Femur (tissue), 1 donor: ENCODE results near the gene NMRK2.
"Not testable (repeated sequence)": the region's sequence is repeated elsewhere in the genome, so short reads cannot be mapped to it uniquely, and the experiment has no call there.

Experiments
- DNase-seq: peaks from one replicate; pipeline ENCODE4 v3.0.0-alpha.2; 2017

NMRK2 gene

DNA sequence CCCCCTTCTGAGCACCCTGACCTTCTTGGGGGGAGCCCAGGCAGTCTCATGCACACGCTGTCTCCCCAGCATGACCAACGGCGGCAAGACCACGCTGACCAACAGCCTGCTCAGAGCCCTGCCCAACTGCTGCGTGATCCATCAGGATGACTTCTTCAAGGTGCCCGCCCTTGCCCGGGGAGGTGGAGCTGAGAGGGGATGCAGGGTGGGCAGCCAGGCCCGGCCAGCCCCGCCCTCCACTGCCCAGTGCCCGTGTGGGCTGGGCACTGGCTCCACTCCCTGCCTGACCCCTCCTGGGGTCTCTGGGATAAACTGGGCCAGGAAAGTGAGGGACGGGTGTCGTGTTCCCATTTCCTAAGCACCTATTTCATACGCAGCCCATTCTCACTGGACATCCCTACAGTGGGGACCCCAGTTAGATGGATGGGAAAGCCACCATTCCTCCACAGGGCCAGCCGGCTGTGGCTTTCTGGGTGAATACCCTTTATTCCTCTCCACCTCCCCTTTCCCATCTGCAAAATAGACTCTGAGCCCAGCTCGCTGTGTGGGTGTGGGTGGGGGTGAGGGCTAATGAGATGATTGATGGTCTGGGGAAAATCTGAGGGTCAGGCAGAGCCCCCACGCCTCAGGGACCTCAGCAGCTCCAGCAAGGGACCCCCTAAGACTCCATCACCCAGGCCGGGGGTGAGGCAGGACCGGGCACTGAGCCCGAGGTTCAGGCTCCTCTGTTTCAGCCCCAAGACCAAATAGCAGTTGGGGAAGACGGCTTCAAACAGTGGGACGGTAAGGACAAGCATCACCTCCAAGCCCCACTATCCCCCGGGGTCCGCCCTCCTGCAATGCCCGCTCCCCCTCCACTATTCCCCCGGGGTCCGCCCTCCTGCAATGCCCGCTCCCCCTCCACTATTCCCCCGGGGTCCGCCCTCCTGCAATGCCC is 3.9 kb downstream of the NMRK2 start:
- DNase-seq = no peak

DNA sequence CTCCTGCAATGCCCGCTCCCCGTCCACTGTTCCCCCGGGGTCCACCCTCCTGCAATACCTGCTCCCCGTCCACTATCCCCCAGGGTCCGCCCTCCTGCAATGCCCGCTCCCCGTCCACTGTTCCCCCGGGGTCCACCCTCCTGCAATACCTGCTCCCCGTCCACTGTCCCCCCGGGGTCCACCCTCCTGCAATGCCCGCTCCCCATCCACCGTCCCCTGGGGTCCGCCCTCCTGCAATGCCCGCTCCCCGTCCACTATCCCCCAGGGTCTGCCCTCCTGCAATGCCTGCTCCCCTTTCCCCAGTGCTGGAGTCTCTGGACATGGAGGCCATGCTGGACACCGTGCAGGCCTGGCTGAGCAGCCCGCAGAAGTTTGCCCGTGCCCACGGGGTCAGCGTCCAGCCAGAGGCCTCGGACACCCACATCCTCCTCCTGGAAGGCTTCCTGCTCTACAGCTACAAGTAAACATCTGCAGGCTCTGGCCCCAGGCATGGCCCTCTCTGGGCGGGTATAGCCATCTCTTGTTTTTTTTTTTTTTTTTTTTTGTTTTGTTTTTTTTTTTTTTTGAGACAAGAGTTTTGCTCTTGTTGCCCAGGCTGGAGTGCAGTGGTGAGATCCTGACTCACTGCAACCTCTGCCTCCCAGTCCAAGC is 5.6 kb downstream of the NMRK2 start:
- not testable (repeated sequence) for DNase-seq

- DNase-seq = no peak
Measured at GRCh38 chr19:3942790-3943409, 10.0 kb downstream of the NMRK2 start.

GRCh38 chr19:3944018-3944721 is 11.3 kb downstream of the NMRK2 start:
- DNase-seq = no peak

DNA sequence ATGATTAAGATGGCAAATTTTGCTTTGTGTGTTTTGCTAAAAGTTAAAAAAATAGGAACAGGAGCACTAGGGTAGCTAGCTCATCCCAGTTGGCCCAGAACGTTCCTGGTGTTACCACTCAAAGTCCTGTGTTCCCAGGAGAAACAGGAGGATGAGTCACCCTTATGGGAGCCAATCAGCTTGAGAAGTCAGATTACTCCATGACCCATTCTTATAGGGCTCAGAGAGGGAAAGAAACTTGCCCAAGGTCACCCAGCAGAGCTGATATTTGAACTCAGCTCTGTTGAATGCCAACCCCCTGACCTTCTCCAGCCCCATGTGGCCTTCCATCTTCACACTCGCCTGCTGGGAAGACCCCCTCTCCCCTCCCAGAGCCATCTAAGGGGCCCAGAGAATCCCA is 13.0 kb downstream of the NMRK2 start:
- no peak for DNase-seq

- DNase-seq = not testable (repeated sequence)
Measured at GRCh38 chr19:3947316-3947933, 14.6 kb downstream of the NMRK2 start.

DNA sequence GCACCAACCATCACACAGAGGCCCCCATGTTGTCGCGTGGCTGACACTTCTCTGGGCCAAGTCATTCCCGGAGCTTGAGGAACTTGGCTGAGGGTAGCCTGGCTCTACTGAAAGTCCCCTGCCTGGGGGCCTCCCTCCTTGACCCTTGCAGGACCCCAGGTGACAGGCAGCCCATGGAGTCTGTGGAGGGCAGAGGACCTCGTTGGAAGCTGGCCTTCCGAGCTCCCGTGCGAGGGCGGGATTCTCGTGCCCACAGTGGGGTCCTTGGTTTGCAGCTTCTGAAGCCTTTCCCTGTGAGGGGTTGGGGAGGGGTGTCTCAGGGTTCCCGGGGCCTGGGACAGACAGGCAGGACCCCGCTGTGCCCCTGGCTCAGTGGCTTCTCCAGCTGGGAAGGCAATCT is 16.4 kb downstream of the NMRK2 start:
- no peak for DNase-seq

DNA sequence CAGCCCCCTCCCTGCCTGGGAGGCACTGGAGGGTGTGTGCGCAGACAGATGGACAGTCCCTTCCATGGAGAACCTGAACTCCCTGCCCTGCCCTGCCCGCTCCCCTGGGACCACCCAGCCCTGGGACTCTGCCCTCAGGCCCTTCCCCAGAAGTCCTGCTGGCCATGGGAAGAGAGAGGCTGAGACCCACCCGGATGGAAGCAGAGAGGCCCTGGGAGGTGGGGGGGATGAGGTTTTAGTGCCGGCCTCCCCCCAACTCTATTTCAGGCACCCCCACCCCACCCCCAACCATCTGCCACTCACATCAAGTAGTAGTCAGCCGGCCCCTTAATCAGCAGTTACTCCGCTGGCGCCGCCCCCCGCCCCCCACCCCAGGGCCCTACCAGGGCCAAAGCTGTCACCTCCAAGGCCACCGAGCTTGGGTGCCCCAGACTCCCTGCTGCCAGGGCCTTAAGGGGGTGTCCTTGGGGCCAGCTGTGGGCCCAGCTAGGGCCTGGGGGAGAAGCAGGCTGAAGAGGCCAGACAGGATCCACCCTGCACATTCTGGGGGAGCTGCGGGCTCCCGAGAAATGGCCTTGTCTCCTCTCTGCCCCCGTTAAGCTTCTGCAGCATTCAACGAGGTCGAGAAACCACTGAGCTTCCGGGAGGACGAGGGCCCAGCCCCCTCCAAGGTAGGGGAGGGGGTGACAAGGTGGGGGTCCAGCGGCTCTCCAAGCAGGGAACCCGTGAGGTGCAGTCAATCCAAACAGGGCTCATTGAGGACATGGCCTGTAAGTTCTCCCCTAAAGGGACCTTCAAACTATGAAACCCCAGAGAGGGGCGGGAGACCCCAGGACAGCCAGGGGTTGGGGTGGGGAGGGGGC is 17.4 kb downstream of the NMRK2 start:
- no peak for DNase-seq

- peak; percentile 75 for DNase-seq
Measured at GRCh38 chr19:3950871-3951861, 18.3 kb downstream of the NMRK2 start.

DNA sequence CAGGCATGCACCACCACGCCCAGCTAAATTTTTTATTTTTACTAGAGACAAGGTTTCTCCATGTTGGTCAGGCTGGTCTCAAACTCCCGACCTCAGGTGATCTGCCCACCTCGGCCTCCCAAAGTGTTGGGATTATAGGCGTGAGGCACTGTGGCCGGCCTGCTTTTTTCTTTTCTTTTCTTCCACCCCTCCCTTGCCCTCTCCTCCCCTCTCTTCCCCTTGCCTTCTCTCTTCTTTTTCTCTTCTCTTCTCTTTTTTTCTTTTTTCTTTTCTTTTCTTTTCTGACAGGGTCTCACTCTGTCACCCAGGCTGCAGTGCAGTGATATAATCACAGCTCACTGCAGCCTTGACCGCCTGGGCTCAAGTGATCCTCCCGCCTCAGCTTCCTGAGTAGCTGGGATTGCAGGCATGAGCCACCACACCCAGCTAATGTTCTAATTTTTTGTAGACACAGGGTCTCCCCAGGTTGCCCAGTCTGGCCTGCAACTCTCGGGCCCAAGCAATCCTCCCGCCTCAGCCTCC is 19.9 kb downstream of the NMRK2 start:
- not testable (repeated sequence) for DNase-seq

DNA sequence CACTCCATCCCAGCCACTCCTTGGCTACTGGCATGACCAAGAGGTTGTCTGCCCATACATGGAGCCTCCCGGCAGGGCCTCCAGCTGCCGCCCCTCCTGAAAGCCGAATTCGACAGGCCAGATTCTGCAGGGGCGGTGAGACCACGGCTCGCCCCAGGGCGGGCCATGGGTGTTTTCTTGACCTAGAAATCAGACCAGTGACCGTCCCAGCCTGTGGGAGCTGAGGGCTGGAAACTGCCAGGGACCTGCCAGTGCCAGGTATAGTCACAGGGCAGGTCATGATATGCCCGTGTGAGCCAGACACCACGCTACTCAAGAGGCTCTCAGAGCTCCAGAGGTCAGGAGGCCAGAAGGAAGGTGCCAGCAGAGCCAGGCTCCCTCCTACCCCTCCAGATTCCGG is 21.2 kb downstream of the NMRK2 start:
- no peak for DNase-seq

DNA sequence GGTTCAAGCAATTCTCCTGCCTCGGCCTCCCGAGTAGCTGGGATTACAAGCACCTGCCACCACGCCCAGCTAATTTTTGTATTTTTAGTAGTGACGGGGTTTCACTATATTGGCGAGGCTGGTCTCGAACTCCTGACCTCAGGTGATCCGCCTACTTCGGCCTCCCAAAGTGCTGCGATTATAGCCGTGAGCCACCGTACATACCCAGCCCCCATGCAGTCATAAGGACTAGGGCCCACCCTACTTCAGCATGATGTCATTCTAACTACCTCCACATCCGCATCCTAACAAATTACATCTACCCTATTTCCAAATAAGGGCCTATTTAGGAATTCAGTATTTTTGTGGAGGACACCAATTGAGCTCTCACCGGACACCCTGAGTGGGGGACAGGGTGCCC is 22.4 kb downstream of the NMRK2 start:
- not testable (repeated sequence) for DNase-seq

DNA sequence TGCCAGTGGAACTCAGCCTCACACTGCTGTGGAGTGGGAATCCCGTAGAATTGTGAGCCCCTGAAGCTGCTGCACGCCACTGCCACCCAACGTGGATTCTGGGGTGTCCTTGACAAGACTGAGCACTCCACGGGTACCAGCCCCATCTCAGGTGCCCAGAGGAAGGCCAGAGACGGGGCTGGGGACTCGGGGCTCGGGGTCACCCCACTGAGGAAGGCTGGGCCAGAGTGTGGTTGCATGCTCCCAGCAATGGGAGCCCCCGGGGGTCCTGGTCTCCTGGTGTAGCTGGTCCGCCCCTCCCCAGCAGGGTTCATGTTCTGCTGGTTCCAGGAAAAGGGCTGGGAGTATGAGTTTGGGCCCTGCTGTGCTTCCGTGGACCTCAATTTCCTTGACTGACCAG is 22.8 kb downstream of the NMRK2 start:
- no peak for DNase-seq

GRCh38 chr19:3958836-3959765 is 26.2 kb downstream of the NMRK2 start:
- no peak for DNase-seq

GRCh38 chr19:3959766-3960131 is 26.9 kb downstream of the NMRK2 start:
- DNase-seq = no peak

- no peak for DNase-seq
Measured at GRCh38 chr19:3961007-3961406, 28.1 kb downstream of the NMRK2 start.

DNA sequence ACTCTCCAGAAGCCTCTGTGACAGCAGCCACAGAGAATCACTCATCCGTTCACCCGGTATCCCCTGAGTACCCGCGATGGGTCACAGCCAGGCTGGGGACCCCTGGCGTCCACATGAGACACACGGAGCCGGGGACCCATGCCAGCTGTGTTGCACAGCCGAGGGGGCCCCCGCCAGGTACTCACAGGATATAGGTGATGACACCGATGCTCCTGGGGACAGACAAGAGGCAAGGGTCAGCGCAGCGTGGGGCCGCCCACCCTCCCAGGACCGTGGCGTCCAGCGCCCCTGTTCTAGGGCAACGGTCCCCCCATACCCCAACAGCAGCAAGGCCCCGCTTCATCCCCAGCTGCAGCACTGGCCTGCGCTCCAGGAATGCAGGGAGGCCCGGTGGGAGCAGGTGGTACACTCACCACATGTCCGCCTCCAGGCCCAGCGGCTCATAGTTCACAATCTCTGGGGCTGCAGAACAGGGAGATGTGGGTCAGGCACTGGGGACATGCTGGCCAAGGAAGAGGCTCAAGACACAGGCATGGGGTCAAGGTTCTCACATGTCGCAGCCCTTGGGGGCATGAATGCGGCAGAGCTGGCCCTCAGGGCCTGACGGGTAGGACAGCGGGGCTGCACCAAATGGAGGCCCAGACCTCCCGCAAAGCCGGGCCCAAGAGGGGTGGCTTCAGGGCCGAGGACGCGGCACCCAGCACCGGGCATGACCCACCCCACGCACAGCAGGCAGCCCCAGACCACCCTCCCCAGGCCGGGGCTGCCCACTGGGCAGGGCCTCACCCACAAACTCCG is 30.8 kb downstream of the NMRK2 start:
- DNase-seq = peak; percentile 14
